Liver (tissue), 9 donors: ENCODE data around the gene BCL2L1. TPM values are rescaled to one million over a fixed set of nuclear protein-coding genes. Genes with fewer than 3 reads are reported as not detected.

ENCODE experiments used
- DNase-seq: peaks from one replicate; pipeline ENCODE4 v3.0.0-alpha.2; 2017; ENCODE audit warnings: low spot score
- H3K27ac ChIP-seq, 2 donors: one replicate each; pipeline ENCODE4 v1.7.0; 2013; ENCODE audit warnings: inconsistent platforms in 2 of 2, low read length in 2 of 2, control low read depth in 1 of 2, low read depth in 1 of 2, mild to moderate bottlenecking in 1 of 2
- H3K27me3 ChIP-seq, 4 donors: one replicate each; pipeline versions ENCODE4 v1.6.1 to v1.7.0; 2013; ENCODE audit warnings: low read length in 3 of 4, inconsistent platforms in 1 of 4, mild to moderate bottlenecking in 1 of 4, moderate library complexity in 1 of 4; ENCODE audit not compliant: control insufficient read depth in 4 of 4, insufficient read depth in 4 of 4
- H3K36me3 ChIP-seq, 4 donors: one replicate each; pipeline versions ENCODE4 v1.6.1 to v1.7.0; 2013; ENCODE audit warnings: low read length in 3 of 4, mild to moderate bottlenecking in 3 of 4, low read depth in 1 of 4, moderate library complexity in 1 of 4; ENCODE audit not compliant: control insufficient read depth in 4 of 4, insufficient read depth in 3 of 4
- H3K4me1 ChIP-seq, 4 donors: one replicate each; pipeline versions ENCODE4 v1.6.1 to v1.7.0; 2013; ENCODE audit warnings: low read length in 3 of 4, mild to moderate bottlenecking in 3 of 4, moderate library complexity in 1 of 4; ENCODE audit not compliant: control insufficient read depth in 4 of 4, insufficient read depth in 4 of 4
- H3K4me3 ChIP-seq, 3 donors: one replicate each; pipeline versions ENCODE4 v1.6.1 to v1.7.0; 2013; ENCODE audit warnings: low read length in 3 of 3, control low read depth in 1 of 3, low read depth in 1 of 3, mild to moderate bottlenecking in 1 of 3
- H3K9ac ChIP-seq, 2 donors: one replicate each; pipeline ENCODE4 v1.7.0; 2013; ENCODE audit warnings: low read length in 2 of 2, mild to moderate bottlenecking in 2 of 2, moderate library complexity in 2 of 2, control low read depth in 1 of 2, low read depth in 1 of 2
- H3K9me3 ChIP-seq, 4 donors: one replicate each; pipeline versions ENCODE4 v1.6.1 to v1.7.0; 2013; ENCODE audit warnings: low read length in 3 of 4; ENCODE audit not compliant: control insufficient read depth in 4 of 4
- ATF3 ChIP-seq: IDR thresholded peaks from 2 replicates; pipeline ENCODE4 v1.6.1; 2016; ENCODE audit warnings: antibody characterized with exemption
- CTCF ChIP-seq: fragments of 150-350 bp; IDR thresholded peaks from 2 replicates; pipeline ENCODE4 v1.5.1; 2017; ENCODE audit warnings: improper control_type of control experiment, low read depth, low read length; ENCODE audit not compliant: missing input control
- EGR1 ChIP-seq, 2 donors: IDR thresholded peaks; 2 replicates each; pipeline ENCODE4 v1.6.1; 2016 to 2018; ENCODE audit warnings: antibody characterized with exemption in 2 of 2, low read depth in 2 of 2
- FOXA1 ChIP-seq: IDR thresholded peaks from 2 replicates; pipeline ENCODE4 v1.6.1; 2016; ENCODE audit warnings: antibody characterized with exemption
- FOXA2 ChIP-seq: IDR thresholded peaks from 2 replicates; pipeline ENCODE4 v1.6.1; 2016; ENCODE audit warnings: antibody characterized with exemption
- GABPA ChIP-seq, 2 donors: IDR thresholded peaks in 1 of 2; conservative IDR thresholded peaks in 1 of 2; 2 replicates each; pipeline ENCODE4 v1.6.1; 2016; ENCODE audit warnings: antibody characterized with exemption in 2 of 2, mild to moderate bottlenecking in 1 of 2, moderate library complexity in 1 of 2
- HNF4A ChIP-seq, 2 donors: conservative IDR thresholded peaks; 2 replicates each; pipeline ENCODE4 v1.6.1; 2016; ENCODE audit warnings: antibody characterized with exemption in 2 of 2, mild to moderate bottlenecking in 2 of 2
- HNF4G ChIP-seq: IDR thresholded peaks from 2 replicates; pipeline ENCODE4 v1.6.1; 2016; ENCODE audit warnings: antibody characterized with exemption
- JUND ChIP-seq, 2 donors: IDR thresholded peaks; 2 replicates each; pipeline ENCODE4 v1.6.1; 2016; ENCODE audit warnings: antibody characterized with exemption in 2 of 2
- MAX ChIP-seq: IDR thresholded peaks from 2 replicates; pipeline ENCODE4 v1.6.1; 2016; ENCODE audit warnings: antibody characterized with exemption
- NR2F2 ChIP-seq: IDR thresholded peaks from 2 replicates; pipeline ENCODE4 v1.6.1; 2016; ENCODE audit warnings: antibody characterized with exemption
- RAD21 ChIP-seq, 2 donors: IDR thresholded peaks; 2 replicates each; pipeline ENCODE4 v1.6.1; 2016; ENCODE audit warnings: antibody characterized with exemption in 2 of 2, mild to moderate bottlenecking in 2 of 2
- REST ChIP-seq: IDR thresholded peaks from 2 replicates; pipeline ENCODE4 v1.6.1; 2016; ENCODE audit warnings: antibody characterized with exemption, mild to moderate bottlenecking
- RXRA ChIP-seq, 2 donors: IDR thresholded peaks; 2 replicates each; pipeline ENCODE4 v1.6.1; 2017 to 2018; ENCODE audit warnings: antibody characterized with exemption in 2 of 2, mild to moderate bottlenecking in 1 of 2
- SP1 ChIP-seq: IDR thresholded peaks from 2 replicates; pipeline ENCODE4 v1.6.1; 2018; ENCODE audit warnings: antibody characterized with exemption, mild to moderate bottlenecking
- TAF1 ChIP-seq: conservative IDR thresholded peaks from 2 replicates; pipeline ENCODE4 v1.6.1; 2016; ENCODE audit warnings: antibody characterized with exemption, mild to moderate bottlenecking
- YY1 ChIP-seq: IDR thresholded peaks from 2 replicates; pipeline ENCODE4 v1.6.1; 2016; ENCODE audit warnings: antibody characterized with exemption, mild to moderate bottlenecking
- ZBTB33 ChIP-seq: IDR thresholded peaks from 2 replicates; pipeline ENCODE4 v1.6.1; 2016; ENCODE audit warnings: antibody characterized with exemption
- WGBS: extraction: QIAGEN DNeasy Blood & Tissue Kit; methylation state at CpG from one replicate; pipeline ENCODE4 v1.1.7; 2013; 5-methylcytosine and 5-hydroxymethylcytosine counted together
- polyA plus RNA-seq, 2 donors: library from polyadenylated mRNA; stranded (reverse) in 1 of 2; unstranded in 1 of 2; fragments of 200-250 nt in 1 of 2; fragments of >200 nt in 1 of 2; fragmentation: Nextera tagmentation in 1 of 2; extraction: Ambion mirVana in 1 of 2; gene quantifications; one replicate each; pipeline versions ENCODE4 v1.2.1 to v1.2.3, GENCODE V29; 2013 to 2015
- total RNA-seq, 2 donors: library from RNA; depleted of rRNA; stranded (reverse); fragments of >200 nt; gene quantifications; one replicate each; pipeline ENCODE4 v1.2.3, GENCODE V29; 2014
- donor health status: healthy.
- donor health status: healthy.
- donor health status: healthy.
- donor health status: healthy.
- donor health status: healthy.

Gene BCL2L1
- total and polyA plus RNA-seq, 4 donors = 29.7 to 124 (median 46.0) TPM

- TF ChIP-seq NR2F2 (no peak), RXRA (IDR thresholded peaks at IDR 0.05) (no peak), FOXA1 (no peak), HNF4G (no peak), HNF4A (conservative IDR thresholded peaks at IDR 0.05) (no peak), EGR1 (IDR thresholded peaks at IDR 0.05; ENCODE audit: low read depth in 2 of 2) (no peak), TAF1 (no peak), GABPA (IDR thresholded peaks at IDR 0.05 in 1 of 2, conservative IDR thresholded peaks at IDR 0.05 in 1 of 2) (no peak), REST (no peak), MAX (no peak), ZBTB33 (no peak)
- Histone ChIP-seq H3K9ac (no peak overlapping the region), H3K4me3 (no peak overlapping the region), H3K27ac (peak overlapping the region; percentile 8 to 53), H3K9me3 (no peaks in the 10 kb centered on the region), H3K4me1 (peaks cover 9 to 46% (median 31%) of the 10 kb centered on the region in 4 donors), H3K27me3 (no peaks in the 10 kb centered on the region), H3K36me3 (no peaks in the 10 kb centered on the region)
- DNase-seq = no peak
- 94% methylated on average over 2 of the region's 2 CpGs for WGBS
These were observed 51.3 kb downstream of the BCL2L1 start for GRCh38 chr20:31671324-31671723.

GRCh38 chr20:31670371-31671228 is 52.1 kb downstream of the BCL2L1 start:
- Histone ChIP-seq H3K9me3 (no peaks in the 10 kb centered on the region), H3K9ac (no peak overlapping the region), H3K36me3 (no peaks in the 10 kb centered on the region), H3K4me1 (peaks cover 8 to 46% (median 31%) of the 10 kb centered on the region in 4 donors), H3K27me3 (no peaks in the 10 kb centered on the region), H3K27ac (peak overlapping the region; percentile 8 to 53), H3K4me3 (no peak overlapping the region)
- WGBS = 74% methylated on average over 10 of the region's 10 CpGs
- DNase-seq = peak; percentile 74
- TF ChIP-seq REST (no peak), YY1 (no peak), RXRA (IDR thresholded peaks at IDR 0.05) (no peak), MAX (no peak), CTCF (no peak), RAD21 (IDR thresholded peaks at IDR 0.05) (no peak), FOXA2 (no peak), ATF3 (no peak), EGR1 (IDR thresholded peaks at IDR 0.05; ENCODE audit: low read depth in 2 of 2) (no peak), HNF4A (conservative IDR thresholded peaks at IDR 0.05) (no peak), GABPA (IDR thresholded peaks at IDR 0.05 in 1 of 2, conservative IDR thresholded peaks at IDR 0.05 in 1 of 2) (no peak), SP1 (peak; percentile 36), NR2F2 (peak; percentile 13), JUND (IDR thresholded peaks at IDR 0.05) (no peak)
